H9 (cell line): ENCODE results near the gene CPEB2. TPM values are rescaled to one million over a fixed set of nuclear protein-coding genes. Genes with fewer than 3 reads are reported as not detected.

ENCODE experiments used
- DNase-seq: peaks from one replicate; pipeline ENCODE4 v3.0.0-alpha.2; 2017
- H2AFZ ChIP-seq: one replicate; pipeline ENCODE4 v1.6.1; 2013; ENCODE audit warnings: mild to moderate bottlenecking, low read length, control low read depth, moderate library complexity
- H2AK5ac ChIP-seq: 2 replicates; pipeline ENCODE4 v1.6.1; 2013; ENCODE audit warnings: low read length, control low read depth, mixed read lengths; ENCODE audit not compliant: insufficient read length
- H2BK120ac ChIP-seq: one replicate; pipeline ENCODE4 v1.6.1; 2013; ENCODE audit warnings: low read depth, mild to moderate bottlenecking, low read length, control low read depth, inconsistent platforms; ENCODE audit not compliant: poor library complexity, severe bottlenecking
- H2BK12ac ChIP-seq: 2 replicates; pipeline ENCODE4 v1.6.1; 2013; ENCODE audit warnings: low read length, control low read depth, mixed read lengths, low read depth; ENCODE audit not compliant: insufficient read length
- H2BK15ac ChIP-seq: 2 replicates; pipeline ENCODE4 v1.6.1; 2013; ENCODE audit warnings: low read depth, low read length, control low read depth
- H2BK20ac ChIP-seq: one replicate; pipeline ENCODE4 v1.6.1; 2013; ENCODE audit warnings: low read depth, mild to moderate bottlenecking, low read length, control low read depth, inconsistent platforms; ENCODE audit not compliant: poor library complexity, severe bottlenecking
- H2BK5ac ChIP-seq: 2 replicates; pipeline ENCODE4 v1.6.1; 2013; ENCODE audit warnings: low read length, control low read depth, mixed read lengths; ENCODE audit not compliant: insufficient read length
- H3K14ac ChIP-seq: 2 replicates; pipeline ENCODE4 v1.6.1; 2013; ENCODE audit warnings: low read length, control low read depth; ENCODE audit not compliant: insufficient read depth
- H3K18ac ChIP-seq: 2 replicates; pipeline ENCODE4 v1.6.1; 2013; ENCODE audit warnings: low read depth, mild to moderate bottlenecking, mixed read lengths, low read length, control low read depth; ENCODE audit not compliant: insufficient read length
- H3K23ac ChIP-seq: 2 replicates; pipeline ENCODE4 v1.6.1; 2013; ENCODE audit warnings: low read length, control low read depth, mixed read lengths, low read depth; ENCODE audit not compliant: insufficient read length
- H3K23me2 ChIP-seq: 2 replicates; pipeline ENCODE4 v1.6.1; 2013; ENCODE audit warnings: low read depth, mild to moderate bottlenecking, mixed read lengths, low read length, control low read depth; ENCODE audit not compliant: insufficient read length, poor library complexity, severe bottlenecking
- H3K27ac ChIP-seq: 2 replicates; pipeline ENCODE4 v1.5.1; 2013; ENCODE audit warnings: low read length, control low read depth, mixed read lengths, low read depth; ENCODE audit not compliant: insufficient read length
- H3K27me3 ChIP-seq: 2 replicates; pipeline ENCODE4 v1.6.1; 2013; ENCODE audit warnings: low read length, control low read depth, inconsistent platforms; ENCODE audit not compliant: insufficient read depth
- H3K4ac ChIP-seq: 2 replicates; pipeline ENCODE4 v1.6.1; 2013; ENCODE audit warnings: low read depth, mild to moderate bottlenecking, control low read depth, inconsistent platforms, low read length, moderate library complexity
- H3K4me1 ChIP-seq: 2 replicates; pipeline ENCODE4 v1.6.1; 2013; ENCODE audit warnings: low read length, control low read depth, inconsistent platforms; ENCODE audit not compliant: insufficient read depth
- H3K4me2 ChIP-seq: 2 replicates; pipeline ENCODE4 v1.6.1; 2013; ENCODE audit warnings: low read length, control low read depth, mixed read lengths; ENCODE audit not compliant: insufficient read length, insufficient read depth
- H3K56ac ChIP-seq: 2 replicates; pipeline ENCODE4 v1.6.1; 2013; ENCODE audit warnings: low read depth, mild to moderate bottlenecking, mixed read lengths, low read length, control low read depth; ENCODE audit not compliant: insufficient read length
- H3K79me1 ChIP-seq: 2 replicates; pipeline ENCODE4 v1.6.1; 2013; ENCODE audit warnings: low read depth, mild to moderate bottlenecking, moderate library complexity, low read length, control low read depth, inconsistent platforms; ENCODE audit not compliant: insufficient read depth, poor library complexity, severe bottlenecking
- H3K79me2 ChIP-seq: 2 replicates; pipeline ENCODE4 v1.6.1; 2013; ENCODE audit warnings: low read length, control low read depth, inconsistent platforms; ENCODE audit not compliant: insufficient read depth
- H3K9ac ChIP-seq: 2 replicates; pipeline ENCODE4 v1.6.1; 2013; ENCODE audit warnings: low read length, control low read depth, mixed read lengths; ENCODE audit not compliant: insufficient read length; ENCODE audit errors: extremely low read depth
- H3K9me3 ChIP-seq: one replicate; pipeline ENCODE4 v1.6.1; 2013; ENCODE audit warnings: low read depth, low read length, inconsistent platforms; ENCODE audit not compliant: control insufficient read depth
- H3T11ph ChIP-seq: one replicate; pipeline ENCODE4 v1.6.1; 2013; ENCODE audit warnings: mild to moderate bottlenecking, low read length, control low read depth, inconsistent platforms
- H4K20me1 ChIP-seq: one replicate; pipeline ENCODE4 v1.6.1; 2013; ENCODE audit not compliant: control insufficient read depth, insufficient read length, insufficient read depth
- H4K5ac ChIP-seq: 2 replicates; pipeline ENCODE4 v1.6.1; 2013; ENCODE audit warnings: low read depth, mild to moderate bottlenecking, mixed read lengths, low read length, control low read depth; ENCODE audit not compliant: insufficient read length
- H4K8ac ChIP-seq: replicated peaks from 2 replicates; pipeline ENCODE4 v1.6.1; 2013; ENCODE audit warnings: low read length, control low read depth, mixed read lengths, low read depth; ENCODE audit not compliant: insufficient read length
- H4K91ac ChIP-seq: 2 replicates; pipeline ENCODE4 v1.6.1; 2013; ENCODE audit warnings: low read depth, mild to moderate bottlenecking, moderate library complexity, mixed read lengths, low read length, control low read depth; ENCODE audit not compliant: insufficient read length
- H3K27ac Mint-ChIP-seq, 3 experiments: 2 replicates in 2 of 3; 3 replicates in 1 of 3; pipeline ENCODE4 v1.8.0; 2020 to 2021; ENCODE audit warnings: mixed read lengths in 3 of 3, mild to moderate bottlenecking in 1 of 3, moderate library complexity in 1 of 3
- H3K27me3 Mint-ChIP-seq: 2 replicates; pipeline ENCODE4 v1.8.0; 2021; ENCODE audit warnings: low read depth, mild to moderate bottlenecking, moderate library complexity, mixed read lengths
- H3K36me3 Mint-ChIP-seq, 3 experiments: 2 replicates in 2 of 3; 3 replicates in 1 of 3; pipeline ENCODE4 v1.8.0; 2020 to 2021; ENCODE audit warnings: low read depth in 3 of 3, mixed read lengths in 3 of 3; ENCODE audit not compliant: insufficient read depth in 1 of 3
- H3K4me1 Mint-ChIP-seq, 2 experiments: 2 replicates each; pipeline ENCODE4 v1.8.0; 2020; ENCODE audit warnings: mixed read lengths in 2 of 2
- H3K4me3 Mint-ChIP-seq, 2 experiments: 2 replicates in 1 of 2; 3 replicates in 1 of 2; pipeline ENCODE4 v1.8.0; 2020 to 2021; ENCODE audit warnings: mild to moderate bottlenecking in 2 of 2, mixed read lengths in 2 of 2, moderate library complexity in 1 of 2
- H3K9me3 Mint-ChIP-seq, 2 experiments: 2 replicates in 1 of 2; 3 replicates in 1 of 2; pipeline ENCODE4 v1.8.0; 2020; ENCODE audit warnings: mild to moderate bottlenecking in 2 of 2, mixed read lengths in 2 of 2, moderate library complexity in 1 of 2
- CTCF ChIP-seq: fragments of 200-600 bp; sonication (generic); conservative IDR thresholded peaks from 3 replicates; pipeline ENCODE4 v1.8.0; 2021; ENCODE audit warnings: antibody characterized with exemption, mild to moderate bottlenecking
- total RNA-seq: library from RNA; stranded (reverse); gene quantifications from 2 replicates; pipeline ENCODE4 v1.2.1, GENCODE V29; 2021

The CPEB2 gene
- total RNA-seq, 1 experiment from 2014 or later, result 1.8 TPM

GRCh38 chr4:15013585-15013984 is 11.3 kb downstream of the CPEB2 start:
- H4K8ac ChIP-seq, result no peak overlapping the region
- no peak overlapping the region for H3K56ac ChIP-seq
- H3K9me3 ChIP-seq, result no peaks in the 10 kb centered on the region
- no peak overlapping the region for H2BK20ac ChIP-seq
- H3K4me2 ChIP-seq, result no peak overlapping the region
- no peak for TF ChIP-seq CTCF
- no peak overlapping the region for H3K18ac ChIP-seq
- DNase-seq, result no peak
- no peak overlapping the region for H3T11ph ChIP-seq
- H3K27me3 Mint-ChIP-seq, result no peaks in the 10 kb centered on the region
- H2BK120ac ChIP-seq, result no peak overlapping the region
- H3K14ac ChIP-seq, result no peak overlapping the region
- peaks cover 17 to 19% of the 10 kb centered on the region in 2 experiments for H3K4me1 Mint-ChIP-seq
- H3K27ac Mint-ChIP-seq, result no peak overlapping the region
- no peaks in the 10 kb centered on the region for H3K79me1 ChIP-seq
- no peaks in the 10 kb centered on the region for H3K27me3 ChIP-seq
- H4K20me1 ChIP-seq, result no peaks in the 10 kb centered on the region
- no peak overlapping the region for H4K91ac ChIP-seq
- no peaks in the 10 kb centered on the region for H3K23me2 ChIP-seq
- H3K23ac ChIP-seq, result no peak overlapping the region
- H3K4me1 ChIP-seq, result peaks cover 6% of the 10 kb centered on the region; the same call in 1 of the 2 replicates
- no peak overlapping the region for H2BK5ac ChIP-seq
- no peak overlapping the region for H3K4ac ChIP-seq
- H3K36me3 Mint-ChIP-seq, result no peaks in the 10 kb centered on the region
- no peak overlapping the region for H4K5ac ChIP-seq
- H3K9ac ChIP-seq, result no peak overlapping the region
- no peak overlapping the region for H3K4me3 Mint-ChIP-seq
- H2AFZ ChIP-seq, result no peak overlapping the region
- H2BK12ac ChIP-seq, result no peak overlapping the region
- H3K79me2 ChIP-seq, result no peaks in the 10 kb centered on the region
- no peak overlapping the region for H2AK5ac ChIP-seq
- H3K27ac ChIP-seq, result no peak overlapping the region
- H2BK15ac ChIP-seq, result no peak overlapping the region
- H3K9me3 Mint-ChIP-seq, result no peaks in the 10 kb centered on the region
